Right lobe of liver (tissue), 6 donors: Measurements from ENCODE around the gene CEP250. TPM values are rescaled to one million over a fixed set of nuclear protein-coding genes. Genes with fewer than 3 reads are reported as not detected.
A peak's percentile ranks its signal among the peaks of the same experiment; 100 is the strongest.

Experiments
- ATAC-seq, 4 donors: fragments of 200-7000 bp; cut with Tn5 transposase; one replicate each; pipeline ENCODE4 v1.9.1; 2020; ENCODE audit warnings: mild to moderate bottlenecking in 4 of 4, moderate library complexity in 4 of 4
- DNase-seq, 3 donors: peaks; one replicate each; pipeline ENCODE4 v3.0.0-alpha.2; 2020
- H3K27ac ChIP-seq, 3 donors: fragments of 200-600 bp; one replicate each; pipeline ENCODE4 v1.8.0; 2022
- H3K27me3 ChIP-seq, 2 donors: fragments of 200-600 bp; one replicate each; pipeline ENCODE4 v1.8.0; 2022
- H3K36me3 ChIP-seq, 4 donors: fragments of 200-600 bp; sonication (generic) in 1 of 4; one replicate each; pipeline versions ENCODE4 v1.5.1 to v1.8.0; 2017 to 2022; ENCODE audit warnings: control low read depth in 1 of 4
- H3K4me1 ChIP-seq, 4 donors: fragments of 200-600 bp; sonication (generic) in 1 of 4; one replicate each; pipeline versions ENCODE4 v1.5.1 to v1.8.0; 2017 to 2022; ENCODE audit warnings: control low read depth in 1 of 4
- H3K4me3 ChIP-seq, 3 donors: fragments of 200-600 bp; one replicate each; pipeline ENCODE4 v1.8.0; 2022
- H3K9me3 ChIP-seq, 4 donors: fragments of 200-600 bp; sonication (generic) in 1 of 4; one replicate each; pipeline versions ENCODE4 v1.5.1 to v1.8.0; 2017 to 2022; ENCODE audit warnings: control low read depth in 1 of 4
- POLR2A ChIP-seq: fragments of 450-650 bp; IDR thresholded peaks from one replicate; pipeline ENCODE4 v1.6.1; 2017; ENCODE audit warnings: antibody characterized with exemption, mild to moderate bottlenecking
- WGBS: methylation state at CpG from one replicate; pipeline ENCODE4 v1.1.6; 2018; ENCODE audit warnings: low coverage, low lambda C conversion rate; ENCODE audit not compliant: insufficient coverage; ENCODE audit errors: missing lambda C conversion rate; 5-methylcytosine and 5-hydroxymethylcytosine counted together
- intact Hi-C, 2 donors: fragments of 100-400 bp; cut with DNase I; formaldehyde crosslinking; loops; one replicate each; pipeline versions ENCODE4 v1.11.2 to v1.14.1; 2022
- total RNA-seq, 6 experiments: library from RNA; depleted of rRNA in 2 of 6; stranded (reverse); fragments of >200 nt in 2 of 6; fragmentation: NEBNext Ultra II Directional in 3 of 6; extraction: Animal tissue kit (Norgen Biotek cat#: 25700) in 3 of 6; gene quantifications; one replicate each; pipeline versions ENCODE4 v1.1.0 to v1.2.4, GENCODE V29; 2016 to 2023
- TF ChIP-seq, protein P1 (sequence below), 4 donors: fragments of 200-600 bp in 3 of 4; fragments of 450-650 bp in 1 of 4; IDR thresholded peaks; one replicate each; pipeline versions ENCODE4 v1.5.1 to v1.8.0; 2016 to 2022; ENCODE audit warnings: antibody characterized with exemption in 4 of 4, mild to moderate bottlenecking in 2 of 4
- donor health status: DM: no; HTN: yes; CAD: no.
- donor health status: DM: no; HTN: no; CAD: no.
- donor health status: DM: no; HTN: no; CAD: no.
- donor health status: DM: no; HTN: yes; CAD: no.
- donor health status: DM: no; HTN: yes; CAD: no.

The CEP250 gene
- total RNA-seq, 6 experiments from 2014 or later: 5.9 to 11.2 (median 9.0) TPM

DNA sequence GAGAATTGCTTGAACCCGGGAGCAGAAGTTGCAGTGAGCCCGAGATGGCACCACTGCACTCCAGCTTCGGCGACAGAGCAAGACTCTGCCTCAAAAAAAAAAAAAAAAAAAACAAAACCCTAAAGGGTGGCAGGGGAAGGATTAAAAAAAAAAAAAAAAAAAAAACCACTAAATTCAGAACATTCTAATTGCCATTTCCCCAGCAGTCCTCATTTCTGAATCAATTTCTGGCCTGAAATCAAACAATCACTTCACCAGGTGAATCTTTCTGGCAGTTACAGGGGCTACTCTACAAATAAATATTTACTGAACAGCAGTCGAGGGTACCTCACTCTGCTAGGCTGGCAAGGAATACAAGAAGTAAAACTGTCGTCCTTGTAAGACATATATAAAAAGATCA lies 44.8 kb upstream of the CEP250 start:
- Histone ChIP-seq H3K4me3 (peak overlapping the region in 1 of 3 donors; percentile 71), H3K27ac (no peak overlapping the region), H3K36me3 (peaks cover 0 to 30% (median 0%) of the 10 kb centered on the region in 4 donors), H3K27me3 (no peaks in the 10 kb centered on the region), H3K9me3 (no peaks in the 10 kb centered on the region), H3K4me1 (peaks cover 0 to 7% (median 2%) of the 10 kb centered on the region in 4 donors)
- TF ChIP-seq, protein P1, sequence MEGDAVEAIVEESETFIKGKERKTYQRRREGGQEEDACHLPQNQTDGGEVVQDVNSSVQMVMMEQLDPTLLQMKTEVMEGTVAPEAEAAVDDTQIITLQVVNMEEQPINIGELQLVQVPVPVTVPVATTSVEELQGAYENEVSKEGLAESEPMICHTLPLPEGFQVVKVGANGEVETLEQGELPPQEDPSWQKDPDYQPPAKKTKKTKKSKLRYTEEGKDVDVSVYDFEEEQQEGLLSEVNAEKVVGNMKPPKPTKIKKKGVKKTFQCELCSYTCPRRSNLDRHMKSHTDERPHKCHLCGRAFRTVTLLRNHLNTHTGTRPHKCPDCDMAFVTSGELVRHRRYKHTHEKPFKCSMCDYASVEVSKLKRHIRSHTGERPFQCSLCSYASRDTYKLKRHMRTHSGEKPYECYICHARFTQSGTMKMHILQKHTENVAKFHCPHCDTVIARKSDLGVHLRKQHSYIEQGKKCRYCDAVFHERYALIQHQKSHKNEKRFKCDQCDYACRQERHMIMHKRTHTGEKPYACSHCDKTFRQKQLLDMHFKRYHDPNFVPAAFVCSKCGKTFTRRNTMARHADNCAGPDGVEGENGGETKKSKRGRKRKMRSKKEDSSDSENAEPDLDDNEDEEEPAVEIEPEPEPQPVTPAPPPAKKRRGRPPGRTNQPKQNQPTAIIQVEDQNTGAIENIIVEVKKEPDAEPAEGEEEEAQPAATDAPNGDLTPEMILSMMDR (IDR thresholded peaks at IDR 0.05): no peak
- TF ChIP-seq POLR2A: no peak
- intact Hi-C loops: no loop called here
- ATAC-seq: no peak
- WGBS: 31% methylated on average over 2 of the region's 6 CpGs
- no peak for DNase-seq

DNA sequence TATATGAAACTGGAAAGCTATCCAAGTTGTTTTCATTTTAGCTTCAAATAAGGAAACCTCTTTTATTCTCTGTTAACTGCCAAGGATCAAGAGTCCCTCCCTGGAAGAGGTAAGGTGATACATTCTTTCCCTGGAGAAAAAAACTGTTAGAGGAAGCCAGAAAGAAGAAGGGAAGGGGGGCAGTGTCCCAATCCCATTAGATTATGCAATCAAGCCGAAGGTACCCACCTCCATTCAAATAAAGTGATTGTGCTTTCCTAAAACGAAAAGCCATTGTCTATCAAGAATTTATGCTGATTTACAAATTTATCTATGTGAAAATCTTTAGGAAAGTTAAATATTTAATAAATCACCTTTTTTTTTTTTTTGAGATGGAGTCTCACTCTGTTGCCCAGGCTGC lies 34.1 kb upstream of the CEP250 start:
- H3K36me3 ChIP-seq: no peaks in the 10 kb centered on the region
- no peaks in the 10 kb centered on the region for H3K9me3 ChIP-seq
- no peak overlapping the region for H3K27ac ChIP-seq
- 44% methylated on average over 2 of the region's 2 CpGs for WGBS
- no peak for TF ChIP-seq POLR2A
- TF ChIP-seq, protein P1 (IDR thresholded peaks at IDR 0.05): no peak
- no peaks in the 10 kb centered on the region for H3K4me1 ChIP-seq
- DNase-seq (no peak), ATAC-seq (no peak)
- H3K4me3 ChIP-seq: no peak overlapping the region
- intact Hi-C loops: no loop called here
- H3K27me3 ChIP-seq: no peaks in the 10 kb centered on the region

DNA sequence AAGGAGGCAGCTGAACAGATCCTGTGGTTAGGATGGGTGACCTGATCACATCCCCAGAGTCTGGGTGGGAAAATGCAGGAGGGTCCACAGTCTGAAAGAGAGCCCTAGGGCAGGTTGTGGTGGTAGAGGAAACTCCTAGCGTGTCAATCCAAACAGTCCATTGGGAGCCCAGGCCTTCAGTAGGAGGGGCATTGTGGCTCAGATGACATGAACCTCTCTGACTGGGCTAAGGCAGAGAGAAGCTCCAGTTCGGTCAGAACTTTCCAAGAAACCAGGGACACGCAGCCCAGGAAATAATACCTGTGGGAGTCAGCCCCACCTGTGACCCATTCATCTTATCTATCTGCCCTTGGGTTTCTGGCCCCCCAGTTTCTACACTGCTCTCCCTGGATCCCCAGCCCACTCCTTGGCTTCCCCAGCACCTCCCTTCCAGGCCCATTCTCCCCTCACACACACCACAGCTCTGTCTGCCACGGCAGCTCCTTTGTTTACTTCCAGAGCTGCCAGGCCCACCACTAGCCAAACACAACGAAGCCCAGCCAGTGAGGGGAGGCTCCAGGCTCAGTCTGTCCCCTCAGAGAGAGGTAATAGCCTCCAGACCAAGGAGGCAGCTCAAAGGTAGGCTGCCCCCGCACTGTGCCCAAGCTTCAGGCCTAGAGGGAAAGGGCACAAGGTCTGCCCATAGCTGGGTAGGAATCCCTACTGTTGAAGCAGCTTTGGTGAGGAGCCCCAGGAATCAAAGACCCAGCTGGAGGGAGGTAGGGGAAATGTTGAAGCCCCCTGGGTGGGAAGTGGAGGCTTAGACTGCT lies 23.6 kb upstream of the CEP250 start:
- ATAC-seq (no peak), DNase-seq (no peak)
- no peak for TF ChIP-seq POLR2A
- TF ChIP-seq, protein P1 (IDR thresholded peaks at IDR 0.05): no peak
- Histone ChIP-seq H3K36me3 (no peaks in the 10 kb centered on the region), H3K4me1 (no peaks in the 10 kb centered on the region), H3K27ac (no peak overlapping the region), H3K9me3 (no peaks in the 10 kb centered on the region), H3K4me3 (no peak overlapping the region), H3K27me3 (no peaks in the 10 kb centered on the region)
- WGBS: 48% methylated on average over 3 of the region's 6 CpGs
- intact Hi-C loops: loop anchor here in 1 of 2 donors (5.0 kb wide), 1 partner anchor 125 kb away; no protein-coding TSS in a partner anchor

DNA sequence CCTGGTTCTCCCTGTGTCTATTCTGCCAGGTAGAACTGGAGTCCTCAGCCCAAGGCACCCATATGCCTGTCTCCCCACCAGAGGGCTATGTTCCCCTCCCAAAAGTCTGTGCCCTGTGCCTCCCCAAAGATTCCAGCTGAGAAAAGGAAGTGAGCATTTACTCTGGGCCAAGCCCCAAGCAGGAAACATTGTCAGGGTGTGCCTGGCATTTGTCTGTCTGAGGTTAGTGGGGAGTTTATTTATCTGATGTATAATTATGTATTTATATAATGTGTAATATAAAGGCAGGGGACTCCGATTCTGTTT lies 23.0 kb upstream of the CEP250 start:
- 62% methylated on average over 1 of the region's 1 CpG for WGBS
- Histone ChIP-seq H3K9me3 (no peaks in the 10 kb centered on the region), H3K4me1 (no peaks in the 10 kb centered on the region), H3K27ac (no peak overlapping the region), H3K27me3 (no peaks in the 10 kb centered on the region), H3K36me3 (no peaks in the 10 kb centered on the region), H3K4me3 (no peak overlapping the region)
- intact Hi-C loops: loop anchor here in 1 of 2 donors (5.0 kb wide), 1 partner anchor 125 kb away; no protein-coding TSS in a partner anchor
- DNase-seq (no peak), ATAC-seq (no peak)
- TF ChIP-seq POLR2A: no peak
- TF ChIP-seq, protein P1 (IDR thresholded peaks at IDR 0.05): no peak
